B cell (primary cell): ENCODE data around the gene NPPC. TPM values are rescaled to one million over a fixed set of nuclear protein-coding genes. Genes with fewer than 3 reads are reported as not detected.
"Not testable (repeated sequence)": the region's sequence is repeated elsewhere in the genome, so short reads cannot be mapped to it uniquely, and the experiment has no call there.

Experiments used
- ATAC-seq: fragments of 200-7000 bp; cut with Tn5 transposase; one replicate; pipeline ENCODE4 v1.10.0; 2021; ENCODE audit warnings: low read depth, mild to moderate bottlenecking, moderate number of reproducible peaks, moderate library complexity
- CTCF ChIA-PET: fragments of 350-600 bp; sonication (Branson Sonifier 250); formaldehyde crosslinking; loops from one replicate; lab custom pipeline; 2021; ENCODE audit warnings: antibody characterized with exemption, inconsistent platforms; lab: Charles Lee
- POLR2A ChIA-PET: fragments of 350-600 bp; sonication (Branson Sonifier 250); formaldehyde crosslinking; loops from one replicate; lab custom pipeline; 2021; ENCODE audit warnings: antibody characterized with exemption; lab: Charles Lee
- DNase-seq: peaks from one replicate; pipeline ENCODE4 v3.0.0; 2013
- H2AFZ ChIP-seq: 2 replicates; pipeline ENCODE4 v1.6.1; 2012; ENCODE audit warnings: mild to moderate bottlenecking, low read depth, low read length; ENCODE audit not compliant: insufficient read depth, poor library complexity, severe bottlenecking
- H3K27ac ChIP-seq, 2 donors: 1 replicate in 1 of 2; 2 replicates in 1 of 2; pipeline ENCODE4 v1.5.1; 2012 to 2013; ENCODE audit warnings: low read length in 2 of 2, mild to moderate bottlenecking in 2 of 2, moderate library complexity in 1 of 2
- H3K27me3 ChIP-seq, 4 experiments: fragments of 200-600 bp in 1 of 4; sonication (generic) in 1 of 4; replicated peaks in 1 of 4; 1 replicate in 2 of 4; 2 replicates in 2 of 4; pipeline versions ENCODE4 v1.6.1 to v1.7.0; 2013 to 2016; ENCODE audit warnings: low read length in 3 of 4, mild to moderate bottlenecking in 2 of 4, mixed read lengths in 1 of 4, moderate library complexity in 1 of 4; ENCODE audit not compliant: insufficient read depth in 4 of 4, control insufficient read depth in 3 of 4; ENCODE audit errors: control extremely low read depth in 1 of 4
- H3K36me3 ChIP-seq, 2 experiments: replicated peaks in 1 of 2; 1 replicate in 1 of 2; 2 replicates in 1 of 2; pipeline versions ENCODE4 v1.6.1 to v1.7.1; 2013; ENCODE audit warnings: low read length in 1 of 2; ENCODE audit not compliant: insufficient read depth in 2 of 2, control insufficient read depth in 1 of 2; ENCODE audit errors: control extremely low read depth in 1 of 2, extremely low read depth in 1 of 2
- H3K4me1 ChIP-seq, 2 donors: fragments of 200-600 bp in 1 of 2; sonication (generic) in 1 of 2; 1 replicate in 1 of 2; 2 replicates in 1 of 2; pipeline versions ENCODE4 v1.5.1 to v1.6.1; 2013 to 2017; ENCODE audit warnings: low read length in 2 of 2; ENCODE audit not compliant: control insufficient read depth in 2 of 2, insufficient read depth in 2 of 2
- H3K4me2 ChIP-seq: replicated peaks from 2 replicates; pipeline ENCODE3; 2012; ENCODE audit warnings: mild to moderate bottlenecking, low read depth, low read length; ENCODE audit not compliant: poor library complexity, severe bottlenecking
- H3K4me3 ChIP-seq, 5 experiments: fragments of 200-600 bp in 1 of 5; sonication (generic) in 1 of 5; 1 replicate in 3 of 5; 2 replicates in 2 of 5; pipeline versions ENCODE4 v1.5.1 to v1.7.0; 2011 to 2016; ENCODE audit warnings: low read length in 4 of 5, mild to moderate bottlenecking in 4 of 5, low read depth in 2 of 5, control low read depth in 1 of 5, moderate library complexity in 1 of 5; ENCODE audit not compliant: insufficient read depth in 1 of 5; ENCODE audit errors: control extremely low read depth in 1 of 5, extremely low read depth in 1 of 5
- H3K79me2 ChIP-seq: fragments of 200-600 bp; sonication (generic); one replicate; pipeline ENCODE4 v1.6.0; 2016; ENCODE audit warnings: low read length; ENCODE audit not compliant: control insufficient read depth, insufficient read depth
- H3K9ac ChIP-seq: fragments of 200-600 bp; sonication (generic); 2 replicates; pipeline ENCODE4 v1.6.1; 2017; ENCODE audit warnings: mild to moderate bottlenecking, low read length, moderate library complexity
- H3K9me3 ChIP-seq, 3 donors: one replicate each; pipeline versions ENCODE4 v1.6.1 to v1.7.1; 2013; ENCODE audit warnings: low read length in 2 of 3; ENCODE audit not compliant: control insufficient read depth in 2 of 3, insufficient read depth in 1 of 3; ENCODE audit errors: control extremely low read depth in 1 of 3
- H4K20me1 ChIP-seq: 2 replicates; pipeline ENCODE4 v1.6.0; 2012; ENCODE audit warnings: mild to moderate bottlenecking, low read length; ENCODE audit not compliant: insufficient read depth, control insufficient read depth, poor library complexity, severe bottlenecking
- H3K27ac Mint-ChIP-seq: one replicate; pipeline ENCODE4 v1.8.0; 2021; ENCODE audit warnings: mixed read lengths
- H3K27me3 Mint-ChIP-seq: one replicate; pipeline ENCODE4 v1.8.0; 2021; ENCODE audit warnings: mixed read lengths
- H3K4me1 Mint-ChIP-seq: one replicate; pipeline ENCODE4 v1.8.0; 2021; ENCODE audit warnings: mixed read lengths
- H3K4me3 Mint-ChIP-seq: one replicate; pipeline ENCODE4 v1.8.0; 2021; ENCODE audit warnings: mixed read lengths
- H3K9me3 Mint-ChIP-seq: one replicate; pipeline ENCODE4 v1.8.0; 2022; ENCODE audit warnings: mixed read lengths; ENCODE audit not compliant: insufficient read depth
- EZH2 ChIP-seq: IDR thresholded peaks from 2 replicates; pipeline ENCODE4 v1.6.1; 2012; ENCODE audit warnings: borderline replicate concordance, low read depth, mild to moderate bottlenecking, moderate library complexity, low read length; ENCODE audit not compliant: insufficient read depth, poor library complexity, severe bottlenecking
- WGBS: methylation state at CpG from one replicate; pipeline ENCODE4 v1.1.5; 2013; ENCODE audit warnings: missing lambda C conversion rate; ENCODE audit not compliant: insufficient coverage; 5-methylcytosine and 5-hydroxymethylcytosine counted together
- intact Hi-C: fragments of 100-400 bp; cut with micrococcal nuclease; formaldehyde crosslinking; loops from one replicate; pipeline ENCODE4 v1.10.0; 2022
- polyA plus RNA-seq: library from polyadenylated mRNA; depleted of rRNA; stranded (reverse); fragments of >200 nt; gene quantifications from 2 replicates; pipeline ENCODE4 v1.2.3, GENCODE V29; 2012
- total RNA-seq, 2 donors: library from RNA; stranded (reverse); fragments of 120-200 nt in 1 of 2; gene quantifications; 1 replicate in 1 of 2; 2 replicates in 1 of 2; pipeline versions ENCODE4 v1.2.3 to v1.2.4, GENCODE V29; 2013 to 2022
- TF ChIP-seq, protein P1 (sequence below): fragments of 200-600 bp; IDR thresholded peaks from one replicate; pipeline ENCODE4 v1.8.0; 2022; ENCODE audit warnings: antibody characterized with exemption, mild to moderate bottlenecking

The NPPC gene
- total and polyA plus RNA-seq, 2 donors (not counting 1 experiment from before 2014, with no cell fraction given): 0.33 to 0.71 TPM

DNA sequence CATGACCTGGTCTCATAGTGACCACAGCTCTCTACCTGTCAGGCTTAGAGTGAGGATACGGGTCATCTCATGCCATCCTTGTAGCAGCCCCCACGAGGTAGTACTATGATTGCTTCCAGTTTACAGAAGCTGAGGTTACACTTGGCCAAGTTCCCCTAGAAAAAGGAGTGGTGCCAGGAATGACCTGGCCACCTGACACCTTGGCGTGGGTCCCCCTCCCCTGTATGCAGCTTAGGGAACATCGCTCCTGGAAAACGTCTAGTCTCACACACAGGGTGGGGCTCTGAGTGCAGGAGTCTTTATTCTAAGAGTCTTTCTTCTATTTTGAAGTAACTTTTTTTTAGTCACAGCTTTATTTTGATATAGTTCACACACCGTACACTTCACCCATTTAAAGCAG, 14.8 kb downstream of the NPPC start:
- Histone ChIP-seq H3K9ac (no peak overlapping the region), H2AFZ (no peak overlapping the region), H3K79me2 (no peaks in the 10 kb centered on the region), H3K27me3 (no peaks in the 10 kb centered on the region), H3K4me3 (no peak overlapping the region), H3K9me3 (no peaks in the 10 kb centered on the region), H3K27ac (no peak overlapping the region), H3K4me2 (no peak overlapping the region), H3K4me1 (peaks cover 4 to 5% of the 10 kb centered on the region in 2 donors), H3K36me3 (no peaks in the 10 kb centered on the region), H4K20me1 (no peaks in the 10 kb centered on the region)
- TF ChIP-seq EZH2: no peak
- TF ChIP-seq, protein P1, sequence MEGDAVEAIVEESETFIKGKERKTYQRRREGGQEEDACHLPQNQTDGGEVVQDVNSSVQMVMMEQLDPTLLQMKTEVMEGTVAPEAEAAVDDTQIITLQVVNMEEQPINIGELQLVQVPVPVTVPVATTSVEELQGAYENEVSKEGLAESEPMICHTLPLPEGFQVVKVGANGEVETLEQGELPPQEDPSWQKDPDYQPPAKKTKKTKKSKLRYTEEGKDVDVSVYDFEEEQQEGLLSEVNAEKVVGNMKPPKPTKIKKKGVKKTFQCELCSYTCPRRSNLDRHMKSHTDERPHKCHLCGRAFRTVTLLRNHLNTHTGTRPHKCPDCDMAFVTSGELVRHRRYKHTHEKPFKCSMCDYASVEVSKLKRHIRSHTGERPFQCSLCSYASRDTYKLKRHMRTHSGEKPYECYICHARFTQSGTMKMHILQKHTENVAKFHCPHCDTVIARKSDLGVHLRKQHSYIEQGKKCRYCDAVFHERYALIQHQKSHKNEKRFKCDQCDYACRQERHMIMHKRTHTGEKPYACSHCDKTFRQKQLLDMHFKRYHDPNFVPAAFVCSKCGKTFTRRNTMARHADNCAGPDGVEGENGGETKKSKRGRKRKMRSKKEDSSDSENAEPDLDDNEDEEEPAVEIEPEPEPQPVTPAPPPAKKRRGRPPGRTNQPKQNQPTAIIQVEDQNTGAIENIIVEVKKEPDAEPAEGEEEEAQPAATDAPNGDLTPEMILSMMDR: no peak
- intact Hi-C loops: no loop called here
- Mint-ChIP-seq H3K27me3 (peaks cover 8% of the 10 kb centered on the region), H3K4me1 (peaks cover 7% of the 10 kb centered on the region), H3K27ac (no peak overlapping the region), H3K9me3 (no peaks in the 10 kb centered on the region), H3K4me3 (no peak overlapping the region)
- WGBS: 68% methylated on average over 3 of the region's 6 CpGs
- ChIA-PET CTCF (interaction anchor here (0.9 to 2.1 kb wide), 2 partner anchors 9 to 11 kb away, joined by 3 to 8 read pairs; no protein-coding TSS in a partner anchor), POLR2A (interaction anchor here (0.7 kb wide), 1 partner anchor 515 kb away, joined by 5 read pairs; no protein-coding TSS in a partner anchor)
- DNase-seq (no peak), ATAC-seq (no peak)

DNA sequence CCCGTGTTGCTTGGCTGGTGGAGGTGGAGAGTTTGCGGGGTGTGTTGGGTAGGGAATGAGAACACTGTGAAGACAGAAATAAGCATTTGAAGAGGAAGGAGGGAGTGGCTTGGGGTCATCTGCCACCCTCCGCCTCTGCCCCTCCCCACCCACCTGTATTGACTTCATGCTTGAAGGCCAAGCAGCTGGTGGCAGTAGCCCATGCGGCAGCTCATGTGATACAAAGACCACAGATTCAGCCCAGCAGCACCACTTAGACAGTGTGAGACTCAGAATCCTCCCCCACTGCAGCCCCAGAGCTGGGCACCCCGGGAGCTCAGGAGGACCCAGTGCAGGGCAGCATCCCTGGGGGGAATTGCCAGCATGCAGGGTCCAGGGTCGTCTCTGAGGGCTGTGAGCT, 15.4 kb downstream of the NPPC start:
- Histone ChIP-seq H3K9me3 (no peaks in the 10 kb centered on the region), H3K4me3 (no peak overlapping the region), H3K27ac (no peak overlapping the region), H4K20me1 (no peaks in the 10 kb centered on the region), H3K4me1 (peaks cover 4 to 5% of the 10 kb centered on the region in 2 donors), H3K9ac (no peak overlapping the region), H3K79me2 (no peaks in the 10 kb centered on the region), H2AFZ (no peak overlapping the region), H3K36me3 (no peaks in the 10 kb centered on the region), H3K27me3 (no peaks in the 10 kb centered on the region), H3K4me2 (no peak overlapping the region)
- no peak for ATAC-seq
- no peak for DNase-seq
- H3K4me3 Mint-ChIP-seq: no peak overlapping the region
- H3K27ac Mint-ChIP-seq: no peak overlapping the region
- 31% methylated on average over 4 of the region's 6 CpGs for WGBS
- TF ChIP-seq, protein P1: no peak
- no peak for TF ChIP-seq EZH2
- ChIA-PET POLR2A (no interaction called here), CTCF (interaction anchor here (0.9 to 2.1 kb wide), 2 partner anchors 9 to 10 kb away, joined by 3 to 8 read pairs; no protein-coding TSS in a partner anchor)
- peaks cover 7% of the 10 kb centered on the region for H3K4me1 Mint-ChIP-seq
- peaks cover 8% of the 10 kb centered on the region for H3K27me3 Mint-ChIP-seq
- intact Hi-C loops: no loop called here
- H3K9me3 Mint-ChIP-seq: no peaks in the 10 kb centered on the region

DNA sequence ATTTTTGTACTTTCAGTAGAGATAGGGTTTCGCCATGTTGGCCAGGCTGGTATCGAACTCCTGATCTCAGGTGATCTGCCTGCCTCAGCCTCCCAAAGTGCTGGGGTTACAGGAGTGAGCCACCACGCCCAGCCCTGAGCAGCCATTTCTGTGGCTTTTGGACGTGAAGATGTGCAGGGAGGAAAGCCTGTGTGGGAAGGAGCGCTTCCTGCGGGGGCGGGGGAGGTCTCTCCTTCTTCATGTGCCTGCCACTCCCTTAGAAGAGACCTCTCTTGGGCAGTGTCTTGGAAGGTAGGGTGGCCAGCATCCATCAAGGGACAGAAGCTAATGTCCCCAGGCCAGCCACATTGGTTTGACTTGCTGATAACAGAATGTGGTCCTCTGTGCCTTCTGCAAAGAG, 16.0 kb downstream of the NPPC start:
- POLR2A ChIA-PET, H3K9ac ChIP-seq, H4K20me1 ChIP-seq, H2AFZ ChIP-seq, H3K4me1 ChIP-seq, H3K27ac Mint-ChIP-seq, intact Hi-C loops, H3K4me3 ChIP-seq, H3K27ac ChIP-seq, H3K79me2 ChIP-seq, H3K4me2 ChIP-seq, H3K27me3 Mint-ChIP-seq, DNase-seq, H3K36me3 ChIP-seq, H3K9me3 Mint-ChIP-seq, H3K4me1 Mint-ChIP-seq, ATAC-seq, H3K27me3 ChIP-seq, H3K4me3 Mint-ChIP-seq, H3K9me3 ChIP-seq: not testable (repeated sequence)
- CTCF ChIA-PET: interaction anchor here (2.1 kb wide), 1 partner anchor 8 kb away, joined by 8 read pairs; no protein-coding TSS in a partner anchor
- 78% methylated on average over 3 of the region's 7 CpGs for WGBS
